Activated T-cell treated with anti-CD3 and anti-CD28 coated beads, Interleukin-2, amount 50 U/mL, for 24 hours (primary cell): ENCODE measurements around the gene CLIC2.
"Not testable (repeated sequence)": the region's sequence is repeated elsewhere in the genome, so short reads cannot be mapped to it uniquely, and the experiment has no call there.

Experiments
- DNase-seq: peaks from one replicate; pipeline ENCODE4 v3.0.0-alpha.2; 2020
- H3K27ac Mint-ChIP-seq: 2 replicates; pipeline ENCODE4 v1.8.0; 2020; ENCODE audit warnings: mild to moderate bottlenecking, mixed read lengths
- H3K27me3 Mint-ChIP-seq: 2 replicates; pipeline ENCODE4 v1.8.0; 2020; ENCODE audit warnings: mixed read lengths
- H3K36me3 Mint-ChIP-seq: 2 replicates; pipeline ENCODE4 v1.8.0; 2020; ENCODE audit warnings: low read depth, mixed read lengths
- H3K4me1 Mint-ChIP-seq: 2 replicates; pipeline ENCODE4 v1.8.0; 2020; ENCODE audit warnings: low read depth, mixed read lengths
- H3K4me3 Mint-ChIP-seq: 2 replicates; pipeline ENCODE4 v1.8.0; 2020; ENCODE audit warnings: mild to moderate bottlenecking, moderate library complexity, mixed read lengths
- H3K9me3 Mint-ChIP-seq: 2 replicates; pipeline ENCODE4 v1.8.0; 2020; ENCODE audit warnings: mixed read lengths

CLIC2 gene

GRCh38 chrX:155313766-155314165, 20.6 kb downstream of the CLIC2 start:
- Mint-ChIP-seq H3K36me3 (no peaks in the 10 kb centered on the region), H3K4me1 (no peaks in the 10 kb centered on the region), H3K27me3 (peaks cover 34% of the 10 kb centered on the region), H3K4me3 (no peak overlapping the region), H3K9me3 (peaks cover 5% of the 10 kb centered on the region), H3K27ac (no peak overlapping the region)
- DNase-seq, result no peak

- Mint-ChIP-seq H3K4me3 (no peak overlapping the region), H3K27ac (no peak overlapping the region), H3K27me3 (no peaks in the 10 kb centered on the region), H3K9me3 (peaks cover 2% of the 10 kb centered on the region), H3K4me1 (no peaks in the 10 kb centered on the region), H3K36me3 (no peaks in the 10 kb centered on the region)
- DNase-seq, result no peak
Measured at GRCh38 chrX:155293771-155294170, 40.6 kb downstream of the CLIC2 start.

- no peaks in the 10 kb centered on the region for H3K36me3 Mint-ChIP-seq
- no peak overlapping the region for H3K27ac Mint-ChIP-seq
Measured at GRCh38 chrX:155279873-155280272, 54.5 kb downstream of the CLIC2 start.

GRCh38 chrX:155270969-155271368, 63.4 kb downstream of the CLIC2 start:
- no peaks in the 10 kb centered on the region for H3K27me3 Mint-ChIP-seq
- no peaks in the 10 kb centered on the region for H3K36me3 Mint-ChIP-seq
- H3K4me1 Mint-ChIP-seq, result no peaks in the 10 kb centered on the region
- H3K4me3 Mint-ChIP-seq, result no peak overlapping the region
- H3K9me3 Mint-ChIP-seq, result peaks cover 5% of the 10 kb centered on the region
- no peak for DNase-seq
- no peak overlapping the region for H3K27ac Mint-ChIP-seq

More at GRCh38 chrX:155279873-155280272, 54.5 kb downstream of the CLIC2 start:
- Mint-ChIP-seq H3K4me1 (peaks cover 10% of the 10 kb centered on the region), H3K4me3 (no peak overlapping the region), H3K9me3 (no peaks in the 10 kb centered on the region), H3K27me3 (no peaks in the 10 kb centered on the region)
- no peak for DNase-seq

GRCh38 chrX:155267995-155268394, 66.4 kb downstream of the CLIC2 start:
- not testable (repeated sequence) for H3K4me3 Mint-ChIP-seq, H3K9me3 Mint-ChIP-seq, H3K4me1 Mint-ChIP-seq, H3K36me3 Mint-ChIP-seq, DNase-seq, H3K27me3 Mint-ChIP-seq, H3K27ac Mint-ChIP-seq

- no peak overlapping the region for H3K4me3 Mint-ChIP-seq
Measured at GRCh38 chrX:155266439-155266838, 68.0 kb downstream of the CLIC2 start.

GRCh38 chrX:155263854-155264628, 70.4 kb downstream of the CLIC2 start, which contains the start of gene RAB39B:
TSS of gene RAB39B (minus strand) at chrX:155264491. CDS start at chrX:155264288, 203 bp downstream.
- peak within 1 kb of the TSS; percentile 90 for H3K4me3 Mint-ChIP-seq
- peaks cover 26% of the 10 kb centered on the region for H3K36me3 Mint-ChIP-seq
- peak within 1 kb of the TSS; percentile 95 for H3K27ac Mint-ChIP-seq
- peaks cover 3% of the 10 kb centered on the region for H3K9me3 Mint-ChIP-seq
- H3K27me3 Mint-ChIP-seq, result no peaks in the 10 kb centered on the region
- H3K4me1 Mint-ChIP-seq, result peaks cover 22% of the 10 kb centered on the region
- peak; percentile 81 for DNase-seq

More at GRCh38 chrX:155266439-155266838, 68.0 kb downstream of the CLIC2 start:
- Mint-ChIP-seq H3K36me3 (peaks cover 8% of the 10 kb centered on the region), H3K27me3 (no peaks in the 10 kb centered on the region), H3K27ac (no peak overlapping the region), H3K4me1 (peaks cover 16% of the 10 kb centered on the region), H3K9me3 (peaks cover 4% of the 10 kb centered on the region)
- DNase-seq, result no peak

GRCh38 chrX:155262970-155263754, 71.3 kb downstream of the CLIC2 start:
- peak overlapping the region; percentile 90 for H3K4me3 Mint-ChIP-seq
- H3K9me3 Mint-ChIP-seq, result peaks cover 3% of the 10 kb centered on the region
- H3K4me1 Mint-ChIP-seq, result peaks cover 22% of the 10 kb centered on the region
- H3K27me3 Mint-ChIP-seq, result no peaks in the 10 kb centered on the region
- H3K36me3 Mint-ChIP-seq, result peaks cover 26% of the 10 kb centered on the region
- no peak for DNase-seq
- H3K27ac Mint-ChIP-seq, result peak overlapping the region; percentile 95

- Mint-ChIP-seq H3K36me3 (peaks cover 28% of the 10 kb centered on the region), H3K27me3 (no peaks in the 10 kb centered on the region), H3K9me3 (no peaks in the 10 kb centered on the region), H3K27ac (no peak overlapping the region), H3K4me3 (no peak overlapping the region), H3K4me1 (peaks cover 25% of the 10 kb centered on the region)
- no peak for DNase-seq
Measured at GRCh38 chrX:155259752-155260151, 74.7 kb downstream of the CLIC2 start.

- DNase-seq, result no peak
- Mint-ChIP-seq H3K9me3 (no peaks in the 10 kb centered on the region), H3K36me3 (no peaks in the 10 kb centered on the region), H3K4me3 (no peak overlapping the region), H3K27me3 (peaks cover 2% of the 10 kb centered on the region), H3K4me1 (no peaks in the 10 kb centered on the region), H3K27ac (no peak overlapping the region)
Measured at GRCh38 chrX:155251391-155251790, 83.0 kb downstream of the CLIC2 start.

GRCh38 chrX:155247497-155247896, 86.9 kb downstream of the CLIC2 start:
- H3K36me3 Mint-ChIP-seq, result no peaks in the 10 kb centered on the region
- peaks cover 2% of the 10 kb centered on the region for H3K27me3 Mint-ChIP-seq
- no peaks in the 10 kb centered on the region for H3K9me3 Mint-ChIP-seq
- H3K4me3 Mint-ChIP-seq, result no peak overlapping the region
- no peak for DNase-seq
- no peaks in the 10 kb centered on the region for H3K4me1 Mint-ChIP-seq
- H3K27ac Mint-ChIP-seq, result no peak overlapping the region

- Mint-ChIP-seq H3K27me3 (peaks cover 2% of the 10 kb centered on the region), H3K9me3 (no peaks in the 10 kb centered on the region), H3K4me1 (no peaks in the 10 kb centered on the region), H3K4me3 (no peak overlapping the region), H3K36me3 (no peaks in the 10 kb centered on the region), H3K27ac (no peak overlapping the region)
- no peak for DNase-seq
Measured at GRCh38 chrX:155246748-155247147, 87.7 kb downstream of the CLIC2 start.

- H3K9me3 Mint-ChIP-seq, result no peaks in the 10 kb centered on the region
- no peaks in the 10 kb centered on the region for H3K27me3 Mint-ChIP-seq
- H3K4me1 Mint-ChIP-seq, result no peaks in the 10 kb centered on the region
- H3K4me3 Mint-ChIP-seq, result no peak overlapping the region
- no peak overlapping the region for H3K27ac Mint-ChIP-seq
- no peak for DNase-seq
- peaks cover 26% of the 10 kb centered on the region for H3K36me3 Mint-ChIP-seq
Measured at GRCh38 chrX:155242300-155242699, 92.1 kb downstream of the CLIC2 start.

GRCh38 chrX:155237719-155238118, 96.7 kb downstream of the CLIC2 start:
- Mint-ChIP-seq H3K27me3 (no peaks in the 10 kb centered on the region), H3K4me3 (no peak overlapping the region), H3K27ac (peak overlapping the region; percentile 19), H3K36me3 (peaks cover 65% of the 10 kb centered on the region), H3K9me3 (no peaks in the 10 kb centered on the region), H3K4me1 (peaks cover 5% of the 10 kb centered on the region)
- no peak for DNase-seq

- no peak for DNase-seq
- Mint-ChIP-seq H3K4me3 (no peak overlapping the region), H3K27ac (peak overlapping the region; percentile 22), H3K36me3 (peaks cover 75% of the 10 kb centered on the region), H3K4me1 (peaks cover 11% of the 10 kb centered on the region), H3K9me3 (no peaks in the 10 kb centered on the region), H3K27me3 (no peaks in the 10 kb centered on the region)
Measured at GRCh38 chrX:155235891-155236290, 98.5 kb downstream of the CLIC2 start.
